WTC11 (cell line): Measurements from ENCODE around the gene SEZ6L2.

Source experiments
- NFYB ChIP-seq: sonication (generic); formaldehyde crosslinking; conservative IDR thresholded peaks from 2 replicates; pipeline ENCODE4 v1.8.0; 2022; ENCODE audit warnings: low read depth, missing genetic modification reagents
- TF ChIP-seq, protein P1 (sequence below): sonication (generic); formaldehyde crosslinking; IDR thresholded peaks from 2 replicates; pipeline ENCODE4 v1.8.0; 2022; ENCODE audit warnings: mild to moderate bottlenecking, missing genetic modification reagents

- TF ChIP-seq NFYB (CRISPR knock-in tag), result no peak
- TF ChIP-seq, protein P1, sequence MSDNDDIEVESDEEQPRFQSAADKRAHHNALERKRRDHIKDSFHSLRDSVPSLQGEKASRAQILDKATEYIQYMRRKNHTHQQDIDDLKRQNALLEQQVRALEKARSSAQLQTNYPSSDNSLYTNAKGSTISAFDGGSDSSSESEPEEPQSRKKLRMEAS (CRISPR knock-in tag), result no peak
Observed at GRCh38 chr16:29916979-29917378, 17.6 kb upstream of the SEZ6L2 start.
